Gastrocnemius medialis (tissue), 4 donors: ENCODE results near the gene HRH2. TPM values are rescaled to one million over a fixed set of nuclear protein-coding genes. Genes with fewer than 3 reads are reported as not detected.

ENCODE experiments used
- ATAC-seq, 2 donors: fragments of 150-250 bp; one replicate each; pipeline ENCODE4 v1.9.1; 2016
- DNase-seq, 2 donors: peaks; one replicate each; pipeline ENCODE4 v3.0.0-alpha.2; 2019
- H3K27ac ChIP-seq, 4 donors: fragments of 200-600 bp; sonication (generic); 1 replicate in 1 of 4; 2 replicates in 3 of 4; pipeline ENCODE4 v1.5.1; 2016 to 2018; ENCODE audit warnings: mild to moderate bottlenecking in 2 of 4, moderate library complexity in 1 of 4
- H3K27me3 ChIP-seq, 3 donors: fragments of 200-600 bp; sonication (generic) in 2 of 3; 1 replicate in 1 of 3; 2 replicates in 2 of 3; pipeline versions ENCODE4 v1.5.1 to v1.6.0; 2016 to 2019; ENCODE audit warnings: mild to moderate bottlenecking in 1 of 3, moderate library complexity in 1 of 3
- H3K36me3 ChIP-seq, 2 donors: fragments of 200-600 bp; sonication (generic) in 1 of 2; one replicate each; pipeline ENCODE4 v1.5.1; 2017 to 2018
- H3K4me1 ChIP-seq, 2 donors: fragments of 200-600 bp; sonication (generic) in 1 of 2; one replicate each; pipeline ENCODE4 v1.5.1; 2016 to 2017; ENCODE audit warnings: mild to moderate bottlenecking in 2 of 2
- H3K4me3 ChIP-seq, 4 donors: fragments of 200-600 bp; sonication (generic) in 3 of 4; 1 replicate in 1 of 4; 2 replicates in 3 of 4; pipeline ENCODE4 v1.5.1; 2016 to 2019; ENCODE audit warnings: mild to moderate bottlenecking in 2 of 4
- H3K9me3 ChIP-seq, 3 donors: fragments of 200-600 bp; sonication (generic) in 2 of 3; 1 replicate in 1 of 3; 2 replicates in 2 of 3; pipeline ENCODE4 v1.5.1; 2016 to 2019
- CTCF ChIP-seq, 5 experiments: fragments of 450-650 bp in 3 of 5; fragments of 200-600 bp in 2 of 5; sonication (generic) in 2 of 5; IDR thresholded peaks in 4 of 5; conservative IDR thresholded peaks in 1 of 5; 1 replicate in 4 of 5; 2 replicates in 1 of 5; pipeline ENCODE4 v1.5.1; 2016 to 2019; ENCODE audit warnings: antibody characterized with exemption in 5 of 5, mild to moderate bottlenecking in 3 of 5, moderate library complexity in 3 of 5
- POLR2A ChIP-seq, 2 donors: fragments of 450-650 bp; IDR thresholded peaks; one replicate each; pipeline ENCODE4 v1.6.1; 2017; ENCODE audit warnings: antibody characterized with exemption in 2 of 2, mild to moderate bottlenecking in 2 of 2, moderate library complexity in 2 of 2
- in situ Hi-C, 4 donors: fragments of 200-750 bp; cut with MboI; loops; one replicate each; pipeline versions ENCODE4 v1.15.0 to v1.8.0; 2017; ENCODE audit warnings: low sequenced_read_pairs in 4 of 4
- intact Hi-C: fragments of 100-400 bp; cut with DNase I; formaldehyde crosslinking; loops from one replicate; pipeline ENCODE4 v1.15.1; 2023; ENCODE audit warnings: low total_unique reads
- total RNA-seq, 4 donors: library from RNA; depleted of rRNA; stranded (reverse); fragments of >200 nt; gene quantifications; one replicate each; pipeline versions ENCODE4 v1.1.0 to v1.2.3, GENCODE V29; 2016

HRH2 gene
- total RNA-seq, 4 donors from 2014 or later, result 0.44 to 1.6 (median 0.76) TPM

GRCh38 chr5:175698401-175699115, 40.7 kb downstream of the HRH2 start:
- no peak for DNase-seq
- in situ Hi-C loops, result no loop called here
- H3K4me1 ChIP-seq, result no peaks in the 10 kb centered on the region
- no peak overlapping the region for H3K4me3 ChIP-seq
- TF ChIP-seq CTCF (IDR thresholded peaks at IDR 0.05 in 4 of 5, conservative IDR thresholded peaks at IDR 0.05 in 1 of 5) (no peak), POLR2A (IDR thresholded peaks at IDR 0.05) (no peak)
- no peak overlapping the region for H3K27ac ChIP-seq
- intact Hi-C loops, result no loop called here
- ATAC-seq, result no peak
- no peaks in the 10 kb centered on the region for H3K9me3 ChIP-seq
- H3K27me3 ChIP-seq, result no peaks in the 10 kb centered on the region
- no peaks in the 10 kb centered on the region for H3K36me3 ChIP-seq

GRCh38 chr5:175700991-175701390, 43.1 kb downstream of the HRH2 start:
- in situ Hi-C loops (no loop called here), intact Hi-C loops (no loop called here)
- Histone ChIP-seq H3K4me1 (no peaks in the 10 kb centered on the region), H3K36me3 (no peaks in the 10 kb centered on the region), H3K27me3 (no peaks in the 10 kb centered on the region), H3K27ac (no peak overlapping the region), H3K9me3 (no peaks in the 10 kb centered on the region), H3K4me3 (no peak overlapping the region)
- DNase-seq, result no peak
- no peak for ATAC-seq
- TF ChIP-seq CTCF (IDR thresholded peaks at IDR 0.05 in 4 of 5, conservative IDR thresholded peaks at IDR 0.05 in 1 of 5) (peak in 2 of 5 experiments; percentile 9 to 28), POLR2A (IDR thresholded peaks at IDR 0.05) (no peak)

- no peaks in the 10 kb centered on the region for H3K36me3 ChIP-seq
- TF ChIP-seq CTCF (IDR thresholded peaks at IDR 0.05 in 4 of 5, conservative IDR thresholded peaks at IDR 0.05 in 1 of 5), result no peak
- no peak for TF ChIP-seq POLR2A (IDR thresholded peaks at IDR 0.05)
- in situ Hi-C loops (no loop called here), intact Hi-C loops (no loop called here)
- H3K4me1 ChIP-seq, result no peaks in the 10 kb centered on the region
- H3K27ac ChIP-seq, result no peak overlapping the region
- H3K4me3 ChIP-seq, result no peak overlapping the region
- DNase-seq (no peak), ATAC-seq (no peak)
- no peaks in the 10 kb centered on the region for H3K27me3 ChIP-seq
- no peaks in the 10 kb centered on the region for H3K9me3 ChIP-seq
Measured at GRCh38 chr5:175701797-175702196, 43.9 kb downstream of the HRH2 start.

GRCh38 chr5:175706499-175706898, 48.6 kb downstream of the HRH2 start:
- no peak overlapping the region for H3K4me3 ChIP-seq
- H3K27me3 ChIP-seq, result no peaks in the 10 kb centered on the region
- H3K36me3 ChIP-seq, result no peaks in the 10 kb centered on the region
- H3K9me3 ChIP-seq, result no peaks in the 10 kb centered on the region
- intact Hi-C loops (no loop called here), in situ Hi-C loops (no loop called here)
- TF ChIP-seq CTCF (IDR thresholded peaks at IDR 0.05 in 4 of 5, conservative IDR thresholded peaks at IDR 0.05 in 1 of 5), result no peak
- TF ChIP-seq POLR2A (IDR thresholded peaks at IDR 0.05), result no peak
- ATAC-seq (no peak), DNase-seq (no peak)
- H3K27ac ChIP-seq, result no peak overlapping the region
- H3K4me1 ChIP-seq, result no peaks in the 10 kb centered on the region
